GM12878 (cell line): ENCODE results near the gene CHST14. TPM values are rescaled to one million over a fixed set of nuclear protein-coding genes. Genes with fewer than 3 reads are reported as not detected.
A peak's percentile ranks its signal among the peaks of the same experiment; 100 is the strongest.

ENCODE experiments used
- ATAC-seq: fragments of 200-7000 bp; cut with Tn5 transposase; 3 replicates; pipeline ENCODE4 v1.9.1; 2020; ENCODE audit warnings: mild to moderate bottlenecking, moderate library complexity
- BruUV-seq: library from RNA; stranded (reverse); fragments of 400-500 nt; replicated peaks from 2 replicates; lab custom pipeline; 2021; lab: Mats Ljungman, UMichigan
- CTCF ChIA-PET: fragments of 300-600 bp; sonication (Branson Sonifier 250); formaldehyde crosslinking; extraction: SDS; loops from one replicate; lab custom pipeline; 2021; ENCODE audit warnings: inconsistent platforms; lab: Yijun Ruan, JAX
- POLR2A ChIA-PET: fragments of 350-600 bp; formaldehyde crosslinking; extraction: SDS; loops from one replicate; lab custom pipeline; 2021; ENCODE audit warnings: inconsistent platforms; lab: Charles Lee
- RAD21 ChIA-PET: fragments of 300-600 bp; sonication (Branson Sonifier 250); formaldehyde crosslinking; loops from one replicate; lab custom pipeline; 2023; ENCODE audit warnings: antibody characterized with exemption; ENCODE audit not compliant: unreplicated experiment; lab: Charles Lee
- SMC1A ChIA-PET: fragments of 300-600 bp; sonication (Branson Sonifier 250); formaldehyde crosslinking; loops from one replicate; lab custom pipeline; 2023; ENCODE audit not compliant: unreplicated experiment, uncharacterized antibody; lab: Charles Lee
- DNase-seq: peaks from one replicate; pipeline ENCODE4 v3.0.0-alpha.2; 2011; ENCODE audit warnings: low read depth, low spot score
- FAIRE-seq: peaks from 3 replicates; lab custom pipeline; 2011; peaks lifted over from hg19 to GRCh38; lab: Jason Lieb, UNC
- H2AFZ ChIP-seq: 2 replicates; pipeline ENCODE4 v1.6.0; 2011; ENCODE audit warnings: low read depth, low read length, control low read depth; ENCODE audit not compliant: control insufficient read depth
- H3K27ac ChIP-seq: 2 replicates; pipeline ENCODE4 v1.5.1; 2011; ENCODE audit warnings: control low read depth; ENCODE audit not compliant: control insufficient read depth, insufficient read depth
- H3K27me3 ChIP-seq, 2 experiments: replicated peaks in 1 of 2; 2 replicates each; pipeline versions ENCODE4 v1.6.0 to v1.6.1; 2011; ENCODE audit warnings: low read length in 1 of 2; ENCODE audit not compliant: control insufficient read depth in 2 of 2, insufficient read depth in 2 of 2
- H3K36me3 ChIP-seq, 2 experiments: 2 replicates each; pipeline ENCODE4 v1.5.1; 2011; ENCODE audit warnings: low read length in 1 of 2; ENCODE audit not compliant: control insufficient read depth in 2 of 2, insufficient read depth in 2 of 2
- H3K4me1 ChIP-seq: 2 replicates; pipeline ENCODE4 v1.6.1; 2011; ENCODE audit warnings: mild to moderate bottlenecking, low read length, moderate library complexity, mixed read lengths; ENCODE audit not compliant: control insufficient read depth, insufficient read depth
- H3K4me2 ChIP-seq: 2 replicates; pipeline ENCODE4 v1.6.0; 2011; ENCODE audit warnings: control low read depth; ENCODE audit not compliant: control insufficient read depth, insufficient read depth
- H3K4me3 ChIP-seq: fragments of 200-600 bp; sonication (generic); 2 replicates; pipeline ENCODE4 v1.5.1; 2016
- H3K79me2 ChIP-seq: 2 replicates; pipeline ENCODE4 v1.6.0; 2011; ENCODE audit warnings: low read length; ENCODE audit not compliant: control insufficient read depth, insufficient read depth
- H3K9ac ChIP-seq: 2 replicates; pipeline ENCODE4 v1.8.0; 2011; ENCODE audit warnings: low read length, control low read depth, mixed read lengths; ENCODE audit not compliant: control insufficient read depth, insufficient read depth
- H3K9me3 ChIP-seq: replicated peaks from 3 replicates; pipeline ENCODE4 v1.5.1; 2011; ENCODE audit warnings: mild to moderate bottlenecking, low read length; ENCODE audit not compliant: control insufficient read depth, insufficient read depth
- H4K20me1 ChIP-seq: 2 replicates; pipeline ENCODE4 v1.6.0; 2011; ENCODE audit not compliant: control insufficient read depth, insufficient read depth
- DPF2 ChIP-seq: fragments of 450-650 bp; IDR thresholded peaks from 2 replicates; pipeline ENCODE4 v1.6.1; 2017; ENCODE audit warnings: mild to moderate bottlenecking
- GABPA ChIP-seq: IDR thresholded peaks from 2 replicates; pipeline ENCODE4 v1.6.1; 2014; ENCODE audit warnings: antibody characterized with exemption, low read depth, mild to moderate bottlenecking, inconsistent platforms
- IKZF2 ChIP-seq, 2 experiments: fragments of 450-650 bp; IDR thresholded peaks; 2 replicates each; pipeline ENCODE4 v1.6.1; 2017; ENCODE audit warnings: mild to moderate bottlenecking in 2 of 2, moderate library complexity in 2 of 2
- KLF5 ChIP-seq: fragments of 450-650 bp; IDR thresholded peaks from 2 replicates; pipeline ENCODE4 v1.6.1; 2014; ENCODE audit warnings: mild to moderate bottlenecking; ENCODE audit not compliant: partially characterized antibody
- MTA2 ChIP-seq: fragments of 450-650 bp; IDR thresholded peaks from 2 replicates; pipeline ENCODE4 v1.6.1; 2016; ENCODE audit warnings: low read depth, mild to moderate bottlenecking, moderate library complexity
- MXI1 ChIP-seq: fragments of 150-350 bp; IDR thresholded peaks from 2 replicates; pipeline ENCODE4 v1.6.1; 2011; ENCODE audit warnings: low read depth, mild to moderate bottlenecking, inconsistent platforms, low read length, improper control_type of control experiment
- REST ChIP-seq: IDR thresholded peaks from 2 replicates; pipeline ENCODE4 v1.6.1; 2012; ENCODE audit warnings: mild to moderate bottlenecking, low read depth, low read length
- SMC3 ChIP-seq: IDR thresholded peaks from 2 replicates; pipeline ENCODE4 v1.6.1; 2011; ENCODE audit warnings: low read length, improper control_type of control experiment, borderline replicate concordance
- SUPT20H ChIP-seq: IDR thresholded peaks from 2 replicates; pipeline ENCODE4 v1.6.1; 2011; ENCODE audit warnings: low read depth, mild to moderate bottlenecking, low read length, moderate library complexity, borderline replicate concordance; ENCODE audit not compliant: control insufficient read depth
- SUZ12 ChIP-seq: fragments of 200-600 bp; sonication (generic); IDR thresholded peaks from one replicate; pipeline ENCODE4 v1.6.1; 2018; ENCODE audit warnings: antibody characterized with exemption, mild to moderate bottlenecking; ENCODE audit not compliant: unreplicated experiment
- WGBS: methylation state at CpG from one replicate; pipeline ENCODE4 v1.1.6; 2016; ENCODE audit warnings: low lambda C conversion rate; ENCODE audit not compliant: insufficient replicate concordance, insufficient coverage; ENCODE audit errors: missing lambda C conversion rate; 5-methylcytosine and 5-hydroxymethylcytosine counted together
- in situ Hi-C: fragments of 300-500 bp; cut with MboI; formaldehyde crosslinking; loops from 9 replicates; pipeline ENCODE4 v1.14.3; 2018; ENCODE audit warnings: mixed read lengths
- intact Hi-C: fragments of 100-400 bp; cut with micrococcal nuclease; formaldehyde crosslinking; loops from one replicate; pipeline ENCODE4 v1.14.2; 2022; ENCODE audit not compliant: unreplicated experiment
- polyA plus RNA-seq, 11 experiments: library from polyadenylated mRNA; depleted of rRNA in 4 of 11; unstranded in 6 of 11; stranded (reverse) in 5 of 11; fragments of >200 nt; fragmentation: Nextera tagmentation in 4 of 11; fragmentation: Illumina TruSeq in 1 of 11; extraction: Ambion mirVana in 4 of 11; extraction: Trizol in 1 of 11; gene quantifications; 1 replicate in 1 of 11; 2 replicates in 10 of 11; pipeline versions ENCODE4 v1.2.1 to v1.2.3, GENCODE V29; 2011 to 2016; ENCODE audit warnings: inconsistent platforms in 2 of 11, missing spikeins in 2 of 11, low read depth in 1 of 11
- total RNA-seq, 4 experiments: library from RNA; depleted of rRNA in 3 of 4; stranded (reverse); fragments of >200 nt in 3 of 4; fragmentation: Illumina TruSeq in 1 of 4; extraction: Trizol in 1 of 4; gene quantifications; 2 replicates each; pipeline versions ENCODE4 v1.2.1 to v1.2.3, GENCODE V29; 2013 to 2021

CHST14 gene
- total and polyA plus RNA-seq, 10 of the 15 experiments (the other 5 are each of a cell fraction or from before 2014, with no cell fraction given) = 1.3 to 12.8 (median 6.2) TPM

- WGBS = 2% methylated on average over 17 of the region's 17 CpGs
- no peak for DNase-seq
- no peak overlapping the region for H3K4me3 ChIP-seq
- H2AFZ ChIP-seq = no peak overlapping the region
- no peak overlapping the region for H3K9ac ChIP-seq
- BruUV-seq = no TSS peak
- H3K27me3 ChIP-seq = peaks cover 16 to 36% of the 10 kb centered on the region in 2 experiments
- no peaks in the 10 kb centered on the region for H4K20me1 ChIP-seq
- in situ Hi-C loops = no loop called here
- H3K36me3 ChIP-seq = no peaks in the 10 kb centered on the region
- ChIA-PET POLR2A (no interaction called here), CTCF (interaction anchor here (0.6 to 1.0 kb wide), 2 partner anchors 162 to 1228 kb away, joined by 3 to 4 read pairs; no protein-coding TSS in a partner anchor), RAD21 (no interaction called here), SMC1A (no interaction called here)
- intact Hi-C loops = no loop called here
- FAIRE-seq = no peak
- H3K27ac ChIP-seq = no peak overlapping the region
- H3K4me2 ChIP-seq = peak overlapping the region; percentile 42; the same call in 1 of the 2 replicates
- peaks cover 4% of the 10 kb centered on the region for H3K79me2 ChIP-seq
- peaks cover 14% of the 10 kb centered on the region for H3K4me1 ChIP-seq
- no peaks in the 10 kb centered on the region for H3K9me3 ChIP-seq
- no peak for ATAC-seq
- TF ChIP-seq MXI1 (no peak), SUZ12 (peak; percentile 11), IKZF2 (IDR thresholded peaks at IDR 0.05) (no peak)
These were observed 33.7 kb upstream of the CHST14 start for GRCh38 chr15:40436892-40437751.

DNA sequence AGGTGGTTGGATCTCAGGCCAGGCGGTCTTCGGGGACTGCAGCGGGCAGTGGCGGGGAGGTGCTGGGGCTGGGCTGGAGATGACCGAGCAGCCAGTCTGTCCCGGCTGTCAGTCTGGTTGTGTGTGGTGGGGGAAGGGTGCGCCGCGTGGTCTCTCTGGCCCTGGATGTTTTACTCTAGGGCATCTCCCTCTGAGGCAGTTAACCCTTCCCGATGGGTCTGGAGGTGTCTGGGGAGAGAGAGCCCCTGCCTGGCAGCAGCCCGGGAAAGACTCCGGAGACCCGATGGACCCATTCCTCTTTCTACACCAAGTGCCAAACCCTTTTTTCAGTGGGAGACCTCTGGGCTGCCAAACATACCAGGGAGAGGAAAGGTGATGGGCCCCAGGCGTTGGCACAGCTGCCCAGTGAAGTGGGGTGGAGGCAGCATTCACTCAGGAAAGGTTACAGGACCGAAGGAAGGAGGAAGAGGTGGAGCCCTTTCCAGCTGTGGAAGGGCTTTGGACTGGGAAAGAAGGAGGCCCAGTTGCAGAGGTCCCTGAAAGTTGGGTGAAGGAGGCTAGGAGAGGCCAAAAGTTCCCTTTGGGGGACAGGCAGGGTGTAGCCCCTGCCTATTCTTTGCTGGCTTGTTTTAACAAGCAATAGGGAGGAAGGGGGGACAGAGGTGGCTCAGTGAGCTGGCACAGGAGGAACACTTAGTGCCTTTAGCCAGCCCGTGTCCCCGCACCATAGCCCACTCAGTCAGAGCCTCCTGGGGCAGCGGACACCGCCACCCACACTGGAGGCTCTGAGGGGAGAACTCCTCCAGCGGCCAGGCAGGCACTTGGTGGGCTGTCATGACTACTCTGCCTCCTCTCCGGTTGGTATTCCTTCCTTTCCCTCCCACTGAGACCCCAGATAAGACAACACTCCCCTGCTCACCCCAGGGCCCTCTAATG is 32.8 kb upstream of the CHST14 start:
- Histone ChIP-seq H3K4me3 (no peak overlapping the region), H3K27ac (no peak overlapping the region), H3K9me3 (no peaks in the 10 kb centered on the region), H3K9ac (no peak overlapping the region), H3K27me3 (peaks cover 16 to 36% of the 10 kb centered on the region in 2 experiments), H3K4me2 (no peak overlapping the region), H3K4me1 (peaks cover 19% of the 10 kb centered on the region), H3K36me3 (no peaks in the 10 kb centered on the region), H2AFZ (no peak overlapping the region), H3K79me2 (peaks cover 13% of the 10 kb centered on the region), H4K20me1 (peaks cover 8% of the 10 kb centered on the region)
- intact Hi-C loops (no loop called here), in situ Hi-C loops (no loop called here)
- DNase-seq = no peak
- ChIA-PET RAD21 (no interaction called here), CTCF (interaction anchor here (1.0 kb wide), 1 partner anchor 163 kb away, joined by 3 read pairs; no protein-coding TSS in a partner anchor), POLR2A (no interaction called here), SMC1A (no interaction called here)
- TF ChIP-seq SMC3 = no peak
- no peak for TF ChIP-seq REST
- no peak for TF ChIP-seq DPF2
- no peak for TF ChIP-seq KLF5
- TF ChIP-seq SUPT20H = no peak
- no peak for TF ChIP-seq MTA2
- TF ChIP-seq GABPA = no peak
- no TSS peak for BruUV-seq
- 74% methylated on average over 20 of the region's 21 CpGs for WGBS
- FAIRE-seq = no peak
- no peak for ATAC-seq
